Adrenal gland (tissue), 12 donors: Measurements from ENCODE around the gene ITCH. TPM values are rescaled to one million over a fixed set of nuclear protein-coding genes. Genes with fewer than 3 reads are reported as not detected.
"Not testable (repeated sequence)": the region's sequence is repeated elsewhere in the genome, so short reads cannot be mapped to it uniquely, and the experiment has no call there.

ENCODE experiments used
- DNase-seq, 7 donors: peaks; one replicate each; pipeline ENCODE4 v3.0.0-alpha.2; 2019 to 2020
- H3K27ac ChIP-seq, 5 donors: fragments of 200-600 bp; sonication (generic) in 4 of 5; 1 replicate in 3 of 5; 2 replicates in 2 of 5; pipeline versions ENCODE4 v1.5.1 to v1.8.0; 2016 to 2020; ENCODE audit warnings: mild to moderate bottlenecking in 1 of 5
- H3K27me3 ChIP-seq: fragments of 200-600 bp; 2 replicates; pipeline ENCODE4 v1.8.0; 2021
- H3K36me3 ChIP-seq, 2 donors: fragments of 200-600 bp; replicated peaks in 1 of 2; 1 replicate in 1 of 2; 2 replicates in 1 of 2; pipeline versions ENCODE4 v1.5.1 to v1.8.0; 2018 to 2022
- H3K4me1 ChIP-seq, 2 donors: fragments of 200-600 bp; replicated peaks in 1 of 2; 1 replicate in 1 of 2; 2 replicates in 1 of 2; pipeline versions ENCODE4 v1.5.1 to v1.8.0; 2018 to 2021
- H3K4me3 ChIP-seq, 4 donors: fragments of 200-600 bp; sonication (generic) in 3 of 4; one replicate each; pipeline ENCODE4 v1.5.1; 2016 to 2018
- H3K9me3 ChIP-seq, 3 donors: fragments of 200-600 bp; sonication (generic) in 1 of 3; replicated peaks in 1 of 3; 1 replicate in 2 of 3; 2 replicates in 1 of 3; pipeline versions ENCODE4 v1.5.1 to v1.8.0; 2016 to 2021
- POLR2A ChIP-seq, 2 donors: fragments of 450-650 bp; IDR thresholded peaks; one replicate each; pipeline ENCODE4 v1.6.1; 2017; ENCODE audit warnings: antibody characterized with exemption in 2 of 2, mild to moderate bottlenecking in 2 of 2, moderate library complexity in 1 of 2
- WGBS, 4 donors: extraction: QIAGEN DNeasy Blood & Tissue Kit in 2 of 4; methylation state at CpG; one replicate each; pipeline versions ENCODE4 v1.1.5 to v1.1.7; 2013 to 2017; 5-methylcytosine and 5-hydroxymethylcytosine counted together
- intact Hi-C, 2 donors: fragments of 100-400 bp; cut with DNase I; formaldehyde crosslinking; loops; one replicate each; pipeline versions ENCODE4 v1.14.1 to v1.15.0; 2022 to 2023
- polyA plus RNA-seq, 3 donors: library from polyadenylated mRNA; stranded (reverse); fragments of 200-250 nt in 2 of 3; fragments of 350-450 nt in 1 of 3; fragmentation: Illumina TruSeq in 1 of 3; extraction: RNeasy Lipid Tissue Mini Kit (QIAGEN cat#74804) in 1 of 3; gene quantifications; one replicate each; pipeline ENCODE4 v1.2.3, GENCODE V29; 2013 to 2014
- total RNA-seq, 9 donors: library from RNA; depleted of rRNA in 4 of 9; stranded (reverse); fragments of >200 nt in 4 of 9; fragments of 120-200 nt in 1 of 9; fragmentation: NEBNext Ultra II Directional in 1 of 9; extraction: Animal tissue kit (Norgen Biotek cat#: 25700) in 1 of 9; gene quantifications; one replicate each; pipeline versions ENCODE4 v1.1.0 to v1.2.4, GENCODE V29; 2013 to 2023
- TF ChIP-seq, protein P1 (sequence below), 6 experiments: fragments of 450-650 bp in 4 of 6; fragments of 200-600 bp in 2 of 6; sonication (generic) in 1 of 6; IDR thresholded peaks; 1 replicate in 5 of 6; 2 replicates in 1 of 6; pipeline versions ENCODE4 v1.5.1 to v1.8.0; 2016 to 2021; ENCODE audit warnings: antibody characterized with exemption in 6 of 6, mild to moderate bottlenecking in 2 of 6, moderate library complexity in 1 of 6
- donor health status: healthy with polysubstance abuse.
- donor health status: Bipolar disorder and iron deficiency.
- donor health status: DM: yes; HTN: yes; CAD: no.
- donor health status: DM: no; HTN: no; CAD: no.
- donor health status: DM: no; HTN: no; CAD: no.
- donor health status: DM: yes; HTN: yes; CAD: no.

ITCH gene
- total and polyA plus RNA-seq, 12 donors: 5.8 to 67.6 (median 52.7) TPM

DNA sequence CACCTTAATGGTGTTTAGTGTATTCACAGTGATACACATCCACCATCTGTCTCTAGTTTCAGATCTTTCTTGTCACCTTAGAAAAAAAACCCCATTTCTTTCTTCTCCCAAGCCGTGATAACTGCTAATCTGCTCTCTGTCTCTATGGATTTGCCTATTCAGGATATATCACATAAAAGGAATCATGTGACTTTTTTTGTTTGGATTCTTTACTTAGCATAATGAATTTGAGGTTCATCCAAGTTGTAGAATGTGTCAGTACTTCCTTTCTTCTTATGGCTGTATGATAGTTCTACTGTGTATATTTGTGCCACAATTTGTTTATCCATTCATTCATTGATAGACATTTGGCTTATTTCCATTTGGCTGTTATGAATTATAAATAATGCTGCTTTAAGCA is 57.1 kb downstream of the ITCH start:
- WGBS, 4 donors: 77 to 85% (median 81%) methylated on average over 1 of the region's 1 CpG
- Histone ChIP-seq H3K27me3 (no peaks in the 10 kb centered on the region), H3K4me3 (no peak overlapping the region), H3K27ac (no peak overlapping the region), H3K36me3 (peaks cover 0 to 41% of the 10 kb centered on the region in 2 donors), H3K4me1 (no peaks in the 10 kb centered on the region), H3K9me3 (no peaks in the 10 kb centered on the region)
- intact Hi-C loops: no loop called here
- no peak for DNase-seq
- TF ChIP-seq, protein P1, sequence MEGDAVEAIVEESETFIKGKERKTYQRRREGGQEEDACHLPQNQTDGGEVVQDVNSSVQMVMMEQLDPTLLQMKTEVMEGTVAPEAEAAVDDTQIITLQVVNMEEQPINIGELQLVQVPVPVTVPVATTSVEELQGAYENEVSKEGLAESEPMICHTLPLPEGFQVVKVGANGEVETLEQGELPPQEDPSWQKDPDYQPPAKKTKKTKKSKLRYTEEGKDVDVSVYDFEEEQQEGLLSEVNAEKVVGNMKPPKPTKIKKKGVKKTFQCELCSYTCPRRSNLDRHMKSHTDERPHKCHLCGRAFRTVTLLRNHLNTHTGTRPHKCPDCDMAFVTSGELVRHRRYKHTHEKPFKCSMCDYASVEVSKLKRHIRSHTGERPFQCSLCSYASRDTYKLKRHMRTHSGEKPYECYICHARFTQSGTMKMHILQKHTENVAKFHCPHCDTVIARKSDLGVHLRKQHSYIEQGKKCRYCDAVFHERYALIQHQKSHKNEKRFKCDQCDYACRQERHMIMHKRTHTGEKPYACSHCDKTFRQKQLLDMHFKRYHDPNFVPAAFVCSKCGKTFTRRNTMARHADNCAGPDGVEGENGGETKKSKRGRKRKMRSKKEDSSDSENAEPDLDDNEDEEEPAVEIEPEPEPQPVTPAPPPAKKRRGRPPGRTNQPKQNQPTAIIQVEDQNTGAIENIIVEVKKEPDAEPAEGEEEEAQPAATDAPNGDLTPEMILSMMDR (IDR thresholded peaks at IDR 0.05): no peak
- TF ChIP-seq POLR2A (IDR thresholded peaks at IDR 0.05): no peak

GRCh38 chr20:34420975-34421374 is 57.9 kb downstream of the ITCH start:
- H3K4me1 ChIP-seq: no peaks in the 10 kb centered on the region
- 93 to 98% (median 95%) methylated on average over 4 of the region's 4 CpGs for WGBS, 4 donors
- peaks cover 0 to 41% of the 10 kb centered on the region in 2 donors for H3K36me3 ChIP-seq
- no peaks in the 10 kb centered on the region for H3K27me3 ChIP-seq
- no peak for DNase-seq
- intact Hi-C loops: no loop called here
- no peak overlapping the region for H3K4me3 ChIP-seq
- H3K27ac ChIP-seq: no peak overlapping the region
- no peaks in the 10 kb centered on the region for H3K9me3 ChIP-seq
- TF ChIP-seq POLR2A (IDR thresholded peaks at IDR 0.05): no peak

- no peaks in the 10 kb centered on the region for H3K4me1 ChIP-seq
- no peaks in the 10 kb centered on the region for H3K27me3 ChIP-seq
- H3K27ac ChIP-seq: no peak overlapping the region
- H3K9me3 ChIP-seq: no peaks in the 10 kb centered on the region
- intact Hi-C loops: no loop called here
- no peak for DNase-seq
- H3K36me3 ChIP-seq: peaks cover 0 to 46% of the 10 kb centered on the region in 2 donors
- no peak for TF ChIP-seq POLR2A (IDR thresholded peaks at IDR 0.05)
- TF ChIP-seq, protein P1 (IDR thresholded peaks at IDR 0.05): no peak
- WGBS, 4 donors: 83 to 100% (median 100%) methylated on average over 2 of the region's 2 CpGs
- no peak overlapping the region for H3K4me3 ChIP-seq
These were observed 58.8 kb downstream of the ITCH start for GRCh38 chr20:34421766-34422466.

DNA sequence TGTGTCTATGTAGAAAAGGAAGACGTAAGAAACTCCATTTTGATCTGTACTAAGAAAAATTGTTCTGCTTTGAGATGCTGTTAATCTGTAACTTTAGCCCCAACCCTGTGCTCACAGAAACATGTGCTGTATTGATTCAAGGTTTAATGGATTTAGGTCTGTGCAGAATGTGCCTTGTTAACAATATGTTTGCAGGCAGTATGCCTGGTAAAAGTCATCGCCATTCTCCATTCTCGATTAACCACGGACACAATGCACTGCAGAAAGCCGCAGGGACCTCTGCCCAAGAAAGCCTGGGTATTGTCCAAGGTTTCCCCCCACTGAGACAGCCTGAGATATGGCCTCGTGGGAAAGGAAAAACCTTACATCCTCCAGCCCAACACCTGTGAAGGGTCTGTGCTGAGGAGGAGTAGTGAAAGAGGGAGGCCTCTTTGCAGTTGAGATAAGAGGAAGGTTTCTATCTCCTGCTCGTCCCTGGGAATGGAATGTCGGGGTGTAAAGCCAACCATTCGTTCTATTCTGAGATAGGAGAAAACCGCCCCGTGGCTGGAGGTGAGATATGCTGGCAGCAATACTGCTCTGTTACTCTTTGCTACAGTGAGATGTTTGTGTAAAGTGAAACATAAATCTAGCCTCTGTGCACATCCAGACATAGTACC is 62.1 kb downstream of the ITCH start:
- intact Hi-C loops, DNase-seq, H3K4me1 ChIP-seq, H3K27ac ChIP-seq, H3K4me3 ChIP-seq, H3K27me3 ChIP-seq, H3K9me3 ChIP-seq: not testable (repeated sequence)
- peaks cover 0 to 35% of the 10 kb centered on the region in 2 donors for H3K36me3 ChIP-seq
- 65 to 82% (median 80%) methylated on average over 11 of the region's 11 CpGs for WGBS, 4 donors

- Histone ChIP-seq H3K4me1 (no peaks in the 10 kb centered on the region), H3K27ac (no peak overlapping the region), H3K4me3 (no peak overlapping the region), H3K36me3 (peaks cover 0 to 31% of the 10 kb centered on the region in 2 donors), H3K27me3 (no peaks in the 10 kb centered on the region), H3K9me3 (no peaks in the 10 kb centered on the region)
- DNase-seq: no peak
- TF ChIP-seq POLR2A (IDR thresholded peaks at IDR 0.05): no peak
- TF ChIP-seq, protein P1 (IDR thresholded peaks at IDR 0.05): no peak
- intact Hi-C loops: no loop called here
- WGBS, 4 donors: 88 to 90% (median 88%) methylated on average over 2 of the region's 2 CpGs
These were observed 63.0 kb downstream of the ITCH start for GRCh38 chr20:34426026-34426425.
